BJ (cell line): ENCODE results near the gene DCDC1. TPM values are rescaled to one million over a fixed set of nuclear protein-coding genes. Genes with fewer than 3 reads are reported as not detected.

Experiments used
- CTCF ChIA-PET: fragments of 350-600 bp; formaldehyde crosslinking; extraction: SDS; loops from one replicate; lab custom pipeline; 2021; ENCODE audit warnings: antibody characterized with exemption, inconsistent platforms; lab: Yijun Ruan, JAX
- POLR2A ChIA-PET: fragments of 300-600 bp; sonication (Branson Sonifier 250); formaldehyde crosslinking; extraction: SDS; loops from one replicate; lab custom pipeline; 2021; ENCODE audit warnings: antibody characterized with exemption; lab: Charles Lee
- DNase-seq: peaks from one replicate; pipeline ENCODE4 v3.0.0-alpha.2; 2011; ENCODE audit warnings: low read depth
- H3K27me3 ChIP-seq: 2 replicates; pipeline ENCODE4 v1.6.0; 2011; ENCODE audit warnings: low read length; ENCODE audit not compliant: control insufficient read depth, insufficient read depth
- H3K36me3 ChIP-seq: 2 replicates; pipeline ENCODE4 v1.5.1; 2011; ENCODE audit warnings: low read length; ENCODE audit not compliant: control insufficient read depth, insufficient read depth
- H3K4me3 ChIP-seq: 2 replicates; pipeline ENCODE4 v1.5.1; 2011; ENCODE audit warnings: low read depth, mild to moderate bottlenecking, control low read depth, low read length
- CTCF ChIP-seq: IDR thresholded peaks from 2 replicates; pipeline ENCODE4 v1.5.1; 2011; ENCODE audit warnings: low read depth, mild to moderate bottlenecking, control low read depth, inconsistent platforms, low read length, moderate library complexity; ENCODE audit not compliant: insufficient read depth
- polyA plus RNA-seq: library from polyadenylated mRNA; depleted of rRNA; stranded (reverse); fragments of >200 nt; gene quantifications from 2 replicates; pipeline ENCODE4 v1.2.3, GENCODE V29; 2011

The DCDC1 gene
- polyA plus RNA-seq, 1 experiment, result not detected

GRCh38 chr11:31150011-31150410, 219.5 kb downstream of the DCDC1 start:
- POLR2A ChIA-PET, result no interaction called here
- CTCF ChIA-PET, result interaction anchor here (0.5 kb wide), 1 partner anchor 31 kb away, joined by 3 read pairs; no protein-coding TSS in a partner anchor
- no peak for TF ChIP-seq CTCF
- DNase-seq, result no peak
- H3K4me3 ChIP-seq, result no peak overlapping the region
- no peaks in the 10 kb centered on the region for H3K36me3 ChIP-seq
- H3K27me3 ChIP-seq, result no peaks in the 10 kb centered on the region

DNA sequence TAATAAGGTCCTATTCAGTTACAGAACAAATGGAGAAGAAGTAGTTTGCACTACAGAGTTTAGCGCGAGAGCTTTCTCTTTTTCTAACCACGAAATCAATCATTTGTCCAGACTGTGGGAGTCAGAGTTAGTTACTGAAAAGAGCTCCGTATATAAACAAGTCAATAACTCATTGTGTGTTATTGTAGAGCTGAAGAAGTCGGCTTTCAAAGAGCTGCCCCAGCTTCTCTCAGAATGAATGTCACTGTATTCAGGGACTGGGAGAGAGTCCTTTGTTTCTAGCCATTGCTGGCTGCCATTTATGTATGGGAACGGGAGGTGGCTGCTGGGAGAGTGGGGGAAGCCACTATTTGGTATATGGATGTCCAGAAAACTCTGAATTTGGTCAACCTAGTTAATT, 227.8 kb downstream of the DCDC1 start:
- Histone ChIP-seq H3K4me3 (no peak overlapping the region), H3K36me3 (no peaks in the 10 kb centered on the region), H3K27me3 (no peaks in the 10 kb centered on the region)
- POLR2A ChIA-PET, result no interaction called here
- no peak for DNase-seq
- TF ChIP-seq CTCF, result no peak
- CTCF ChIA-PET, result no interaction called here

DNA sequence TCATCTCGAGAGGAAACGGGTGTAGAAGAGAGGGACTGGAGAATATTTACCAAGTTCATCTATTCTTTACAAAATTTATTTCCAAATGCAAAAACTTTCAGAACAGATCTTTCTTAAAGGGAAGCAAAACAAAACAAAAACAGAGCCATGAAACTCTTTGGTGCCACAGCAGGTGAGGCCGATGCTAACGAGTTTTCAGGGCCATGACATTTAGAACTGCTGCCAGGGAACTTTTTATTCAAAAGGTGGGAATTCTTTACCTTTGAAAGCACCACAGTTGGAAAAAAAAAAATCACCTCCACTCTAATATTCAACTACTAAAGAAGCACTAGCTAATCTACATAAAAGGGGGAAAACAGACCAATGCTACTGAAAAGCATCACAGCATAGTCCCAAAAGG, 230.1 kb downstream of the DCDC1 start:
- no peak for TF ChIP-seq CTCF
- CTCF ChIA-PET, result no interaction called here

GRCh38 chr11:31132531-31133421, 236.8 kb downstream of the DCDC1 start:
- no peaks in the 10 kb centered on the region for H3K27me3 ChIP-seq
- H3K4me3 ChIP-seq, result no peak overlapping the region
- no peak for TF ChIP-seq CTCF
- no peaks in the 10 kb centered on the region for H3K36me3 ChIP-seq
- ChIA-PET CTCF (no interaction called here), POLR2A (no interaction called here)
- no peak for DNase-seq

More for the DNA sequence above, 230.1 kb downstream of the DCDC1 start:
- no peaks in the 10 kb centered on the region for H3K36me3 ChIP-seq
- H3K27me3 ChIP-seq, result no peaks in the 10 kb centered on the region
- POLR2A ChIA-PET, result no interaction called here
- no peak overlapping the region for H3K4me3 ChIP-seq
- DNase-seq, result no peak

- Histone ChIP-seq H3K4me3 (no peak overlapping the region), H3K36me3 (no peaks in the 10 kb centered on the region), H3K27me3 (no peaks in the 10 kb centered on the region)
- no peak for DNase-seq
- no peak for TF ChIP-seq CTCF
- CTCF ChIA-PET, result no interaction called here
- POLR2A ChIA-PET, result no interaction called here
Observed at GRCh38 chr11:31131760-31132159, 237.8 kb downstream of the DCDC1 start.
